ENCODE measurements around the gene DNAH5. TPM values are rescaled to one million over a fixed set of nuclear protein-coding genes. Genes with fewer than 3 reads are reported as not detected.

Gene DNAH5
- total RNA-seq, 3 donors from 2014 or later (not counting 1 experiment from before 2014, with no cell fraction given), result not detected

DNA sequence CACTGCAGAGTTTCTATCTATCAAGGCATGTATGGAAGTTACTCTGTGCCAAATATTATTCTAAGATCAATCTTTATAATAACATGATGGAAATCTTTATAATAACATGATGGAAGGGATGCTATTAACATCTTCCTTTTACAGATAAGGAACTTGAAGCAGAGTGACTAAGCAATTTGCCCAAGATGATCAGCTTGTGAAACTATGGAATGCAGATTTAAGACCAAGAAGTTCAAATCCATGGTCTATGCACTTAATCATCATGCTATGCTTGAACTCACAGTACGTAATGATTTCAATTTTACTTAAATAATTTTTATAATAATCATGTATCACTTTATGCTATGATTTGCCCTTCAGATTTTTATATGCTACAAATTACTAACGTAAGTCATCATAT, 123.1 kb downstream of the DNAH5 start:
- WGBS (ENCODE audit: insufficient coverage), result no CpG with 5 or more reads among the region's 2 CpGs
- Histone ChIP-seq H3K4me1 (ENCODE audit: control insufficient read depth, insufficient read depth, low read length) (no peaks in the 10 kb centered on the region), H3K27me3 (ENCODE audit: control insufficient read depth, insufficient read depth, low read length) (no peaks in the 10 kb centered on the region), H3K9me3 (ENCODE audit: control insufficient read depth, insufficient read depth, low read length) (no peaks in the 10 kb centered on the region), H3K27ac (ENCODE audit: low read length) (no peak overlapping the region), H3K4me3 (ENCODE audit: low read length) (no peak overlapping the region), H3K36me3 (ENCODE audit: control insufficient read depth, insufficient read depth, low read length) (no peaks in the 10 kb centered on the region)
- TF ChIP-seq, protein P1, sequence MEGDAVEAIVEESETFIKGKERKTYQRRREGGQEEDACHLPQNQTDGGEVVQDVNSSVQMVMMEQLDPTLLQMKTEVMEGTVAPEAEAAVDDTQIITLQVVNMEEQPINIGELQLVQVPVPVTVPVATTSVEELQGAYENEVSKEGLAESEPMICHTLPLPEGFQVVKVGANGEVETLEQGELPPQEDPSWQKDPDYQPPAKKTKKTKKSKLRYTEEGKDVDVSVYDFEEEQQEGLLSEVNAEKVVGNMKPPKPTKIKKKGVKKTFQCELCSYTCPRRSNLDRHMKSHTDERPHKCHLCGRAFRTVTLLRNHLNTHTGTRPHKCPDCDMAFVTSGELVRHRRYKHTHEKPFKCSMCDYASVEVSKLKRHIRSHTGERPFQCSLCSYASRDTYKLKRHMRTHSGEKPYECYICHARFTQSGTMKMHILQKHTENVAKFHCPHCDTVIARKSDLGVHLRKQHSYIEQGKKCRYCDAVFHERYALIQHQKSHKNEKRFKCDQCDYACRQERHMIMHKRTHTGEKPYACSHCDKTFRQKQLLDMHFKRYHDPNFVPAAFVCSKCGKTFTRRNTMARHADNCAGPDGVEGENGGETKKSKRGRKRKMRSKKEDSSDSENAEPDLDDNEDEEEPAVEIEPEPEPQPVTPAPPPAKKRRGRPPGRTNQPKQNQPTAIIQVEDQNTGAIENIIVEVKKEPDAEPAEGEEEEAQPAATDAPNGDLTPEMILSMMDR (IDR thresholded peaks at IDR 0.05), result no peak
- Mint-ChIP-seq H3K4me3 (no peak overlapping the region), H3K4me1 (no peaks in the 10 kb centered on the region), H3K27ac (no peak overlapping the region), H3K9me3 (peaks cover 2 to 4% of the 10 kb centered on the region in 2 donors), H3K27me3 (ENCODE audit: low read depth in 2 of 2) (no peaks in the 10 kb centered on the region), H3K36me3 (no peaks in the 10 kb centered on the region)
- DNase-seq, result no peak
- intact Hi-C loops (cut with micrococcal nuclease), result no loop called here
- ATAC-seq, result no peak

DNA sequence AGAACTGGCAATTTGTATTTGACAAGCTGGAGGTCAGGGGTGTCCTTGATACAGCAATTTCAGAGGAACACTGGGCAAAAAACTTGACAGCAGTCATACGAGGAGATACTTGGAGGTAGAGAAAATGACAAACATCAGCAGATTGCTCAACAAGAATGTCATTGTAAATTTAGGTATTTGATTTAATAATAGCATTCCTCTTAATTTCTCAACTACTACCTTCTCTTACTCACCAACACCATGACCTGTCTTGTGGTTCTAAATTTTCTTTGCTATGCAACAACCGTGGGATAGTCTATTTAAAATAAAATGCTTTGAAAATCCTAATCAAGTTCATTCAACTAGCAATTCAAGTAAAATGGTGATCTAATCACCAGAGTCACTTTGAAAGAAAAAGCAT, 128.4 kb downstream of the DNAH5 start:
- Histone ChIP-seq H3K27ac (ENCODE audit: low read length) (no peak overlapping the region), H3K4me3 (ENCODE audit: low read length) (no peak overlapping the region), H3K27me3 (ENCODE audit: control insufficient read depth, insufficient read depth, low read length) (no peaks in the 10 kb centered on the region), H3K9me3 (ENCODE audit: control insufficient read depth, insufficient read depth, low read length) (no peaks in the 10 kb centered on the region), H3K4me1 (ENCODE audit: control insufficient read depth, insufficient read depth, low read length) (no peaks in the 10 kb centered on the region), H3K36me3 (ENCODE audit: control insufficient read depth, insufficient read depth, low read length) (no peaks in the 10 kb centered on the region)
- Mint-ChIP-seq H3K27ac (no peak overlapping the region), H3K9me3 (peaks cover 2 to 5% of the 10 kb centered on the region in 2 donors), H3K36me3 (no peaks in the 10 kb centered on the region), H3K4me1 (no peaks in the 10 kb centered on the region), H3K4me3 (no peak overlapping the region), H3K27me3 (ENCODE audit: low read depth in 2 of 2) (no peaks in the 10 kb centered on the region)
- ATAC-seq (no peak), DNase-seq (no peak)
- TF ChIP-seq, protein P1 (IDR thresholded peaks at IDR 0.05), result no peak
- intact Hi-C loops (cut with micrococcal nuclease), result no loop called here
- WGBS (ENCODE audit: insufficient coverage), result 70% methylated on average over 1 of the region's 2 CpGs

DNA sequence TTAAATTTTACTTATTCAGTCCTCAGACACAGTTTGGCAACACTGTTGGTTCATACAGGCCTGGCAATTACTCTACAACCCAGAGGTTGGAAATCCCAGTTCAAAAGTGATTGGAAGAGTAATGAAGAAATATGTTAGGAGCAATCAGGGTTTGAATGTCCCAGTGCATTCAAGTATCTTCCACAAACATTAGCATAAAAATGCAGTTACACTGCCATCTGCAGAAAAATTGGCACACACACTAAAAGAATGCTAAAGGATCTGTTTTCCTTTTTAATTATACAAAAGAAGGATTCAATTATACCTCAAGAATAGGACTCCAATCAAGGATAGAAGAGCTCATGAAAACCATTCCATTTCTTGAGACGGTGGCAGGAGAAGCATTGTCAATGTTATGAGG, 130.2 kb downstream of the DNAH5 start:
- Mint-ChIP-seq H3K27ac (no peak overlapping the region), H3K36me3 (no peaks in the 10 kb centered on the region), H3K27me3 (ENCODE audit: low read depth in 2 of 2) (no peaks in the 10 kb centered on the region), H3K9me3 (peaks cover 5% of the 10 kb centered on the region in 2 donors), H3K4me3 (no peak overlapping the region), H3K4me1 (no peaks in the 10 kb centered on the region)
- ATAC-seq (no peak), DNase-seq (no peak)
- Histone ChIP-seq H3K9me3 (ENCODE audit: control insufficient read depth, insufficient read depth, low read length) (no peaks in the 10 kb centered on the region), H3K36me3 (ENCODE audit: control insufficient read depth, insufficient read depth, low read length) (no peaks in the 10 kb centered on the region), H3K4me1 (ENCODE audit: control insufficient read depth, insufficient read depth, low read length) (no peaks in the 10 kb centered on the region), H3K27me3 (ENCODE audit: control insufficient read depth, insufficient read depth, low read length) (no peaks in the 10 kb centered on the region), H3K27ac (ENCODE audit: low read length) (no peak overlapping the region), H3K4me3 (ENCODE audit: low read length) (no peak overlapping the region)
- intact Hi-C loops (cut with micrococcal nuclease), result no loop called here
- WGBS (ENCODE audit: insufficient coverage), result 89% methylated on average over 1 of the region's 1 CpG
- TF ChIP-seq, protein P1 (IDR thresholded peaks at IDR 0.05), result no peak

DNA sequence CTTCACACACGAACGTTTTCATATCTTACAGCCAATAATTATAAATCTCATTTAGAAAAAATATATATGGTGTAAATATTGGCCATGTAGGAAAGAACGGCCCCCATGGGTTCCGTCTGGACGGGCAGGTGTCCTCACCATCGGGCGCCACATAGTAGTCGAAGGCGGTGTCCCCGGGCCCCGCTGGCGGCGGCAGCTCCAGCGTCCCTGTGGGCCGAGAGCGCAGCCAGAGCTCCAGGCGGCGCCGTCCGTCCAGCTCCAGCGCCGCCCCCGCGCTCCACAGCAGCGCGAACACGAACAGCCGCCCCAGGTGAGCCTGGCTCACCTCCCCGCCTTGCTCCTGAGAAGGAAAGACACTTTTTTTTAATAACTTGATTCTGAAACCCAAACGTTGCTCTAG, 134.6 kb downstream of the DNAH5 start:
- Mint-ChIP-seq H3K27me3 (ENCODE audit: low read depth in 2 of 2) (no peaks in the 10 kb centered on the region), H3K27ac (no peak overlapping the region), H3K9me3 (peaks cover 0 to 7% of the 10 kb centered on the region in 2 donors), H3K36me3 (peaks cover 8% of the 10 kb centered on the region), H3K4me1 (no peaks in the 10 kb centered on the region), H3K4me3 (no peak overlapping the region)
- TF ChIP-seq, protein P1 (IDR thresholded peaks at IDR 0.05), result no peak
- no peak overlapping the region for H3K4me3 ChIP-seq (ENCODE audit: low read length)
- H3K27me3 ChIP-seq (ENCODE audit: control insufficient read depth, insufficient read depth, low read length), result no peaks in the 10 kb centered on the region
- WGBS (ENCODE audit: insufficient coverage), result 82% methylated on average over 28 of the region's 30 CpGs
- ATAC-seq (no peak), DNase-seq (no peak)
- H3K27ac ChIP-seq (ENCODE audit: low read length), result no peak overlapping the region
- H3K36me3 ChIP-seq (ENCODE audit: control insufficient read depth, insufficient read depth, low read length), result no peaks in the 10 kb centered on the region
- H3K4me1 ChIP-seq (ENCODE audit: control insufficient read depth, insufficient read depth, low read length), result no peaks in the 10 kb centered on the region
- no peaks in the 10 kb centered on the region for H3K9me3 ChIP-seq (ENCODE audit: control insufficient read depth, insufficient read depth, low read length)
- intact Hi-C loops (cut with micrococcal nuclease), result no loop called here

Measured in natural killer cell (primary cell).